SKM-1 treated with dmso at 0.1 percent for 144 hours (cell line): ENCODE results near the gene AOX1.
"Not testable (repeated sequence)": the region's sequence is repeated elsewhere in the genome, so short reads cannot be mapped to it uniquely, and the experiment has no call there.

Experiments
- DNase-seq: peaks from one replicate; lab custom pipeline; 2025; ENCODE audit not compliant: unreplicated experiment; lab: John Stamatoyannopoulos, UW

The AOX1 gene

GRCh38 chr2:200625282-200625681 lies 39.5 kb downstream of the AOX1 start:
- DNase-seq, result no peak

GRCh38 chr2:200625958-200626363 lies 40.1 kb downstream of the AOX1 start:
- DNase-seq, result no peak

GRCh38 chr2:200627110-200627770 lies 41.4 kb downstream of the AOX1 start:
- no peak for DNase-seq

GRCh38 chr2:200628461-200628860 lies 42.6 kb downstream of the AOX1 start:
- not testable (repeated sequence) for DNase-seq

- no peak for DNase-seq
These were observed 45.5 kb downstream of the AOX1 start for GRCh38 chr2:200631287-200631686.

GRCh38 chr2:200634231-200634964 lies 48.6 kb downstream of the AOX1 start:
- DNase-seq, result no peak

- DNase-seq, result peak; percentile 99
These were observed 49.4 kb downstream of the AOX1 start for GRCh38 chr2:200635251-200635650.

GRCh38 chr2:200637901-200638300 lies 52.1 kb downstream of the AOX1 start:
- no peak for DNase-seq

GRCh38 chr2:200640176-200640575 lies 54.4 kb downstream of the AOX1 start:
- no peak for DNase-seq

GRCh38 chr2:200640901-200641300 lies 55.1 kb downstream of the AOX1 start:
- no peak for DNase-seq

GRCh38 chr2:200648518-200649281 lies 62.9 kb downstream of the AOX1 start:
- not testable (repeated sequence) for DNase-seq

- DNase-seq, result no peak
These were observed 63.9 kb downstream of the AOX1 start for GRCh38 chr2:200649724-200650123.

GRCh38 chr2:200650195-200650594 lies 64.4 kb downstream of the AOX1 start:
- DNase-seq, result no peak

GRCh38 chr2:200652158-200652557 lies 66.3 kb downstream of the AOX1 start:
- DNase-seq, result no peak

- DNase-seq, result no peak
These were observed 67.2 kb downstream of the AOX1 start for GRCh38 chr2:200653021-200653420.

- DNase-seq, result no peak
These were observed 69.0 kb downstream of the AOX1 start for GRCh38 chr2:200654823-200655222.

- no peak for DNase-seq
These were observed 70.2 kb downstream of the AOX1 start for GRCh38 chr2:200655918-200656580.

- no peak for DNase-seq
These were observed 72.6 kb downstream of the AOX1 start for GRCh38 chr2:200658278-200658864.

GRCh38 chr2:200659410-200659809 lies 73.6 kb downstream of the AOX1 start:
- no peak for DNase-seq

GRCh38 chr2:200661477-200661876 lies 75.7 kb downstream of the AOX1 start:
- no peak for DNase-seq

GRCh38 chr2:200662727-200663126 lies 76.9 kb downstream of the AOX1 start:
- DNase-seq, result no peak
